GM18505 (cell line): ENCODE measurements around the gene OR2J1.
"Not testable (repeated sequence)": the region's sequence is repeated elsewhere in the genome, so short reads cannot be mapped to it uniquely, and the experiment has no call there.

ENCODE experiments used
- ATAC-seq: cut with Tn5 transposase; IDR thresholded peaks from one replicate; pipeline ENCODE4 v1.9.1; 2021; ENCODE audit not compliant: unreplicated experiment
- POLR2A ChIP-seq: IDR thresholded peaks from 4 replicates; pipeline ENCODE4 v1.6.1; 2011; ENCODE audit warnings: borderline replicate concordance; ENCODE audit not compliant: insufficient read depth, insufficient read length; ENCODE audit errors: extremely low read depth

OR2J1 gene

DNA sequence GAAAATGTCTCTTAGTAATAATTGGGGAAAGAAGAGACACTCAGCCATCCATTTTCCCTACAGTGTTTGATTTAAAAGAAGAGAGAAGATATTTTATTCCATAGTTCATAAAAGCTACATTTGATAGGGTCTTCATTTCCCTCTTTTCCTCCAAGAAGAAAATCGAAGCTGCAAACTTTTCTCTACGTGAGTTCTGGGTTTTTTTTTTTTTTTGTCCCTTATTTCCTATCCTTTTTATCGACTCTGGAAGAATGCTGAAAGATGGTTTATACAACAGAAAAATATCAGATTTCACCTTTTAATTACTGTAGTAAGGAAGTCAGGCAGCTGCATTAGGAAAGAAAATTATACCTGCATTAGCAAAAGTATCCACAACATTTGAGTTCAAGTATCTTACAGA lies at the start of gene OR2J1:
OR2J1 (plus strand) TSS at position 301 of the 400 bp plus-strand sequence. CDS start 1,453 bp downstream, outside the sequence.
- no peak for ATAC-seq
- no peak for TF ChIP-seq POLR2A

- no peak for TF ChIP-seq POLR2A
These were observed 47.6 kb upstream of the OR2J1 start for GRCh38 chr6:29051680-29052079.

DNA sequence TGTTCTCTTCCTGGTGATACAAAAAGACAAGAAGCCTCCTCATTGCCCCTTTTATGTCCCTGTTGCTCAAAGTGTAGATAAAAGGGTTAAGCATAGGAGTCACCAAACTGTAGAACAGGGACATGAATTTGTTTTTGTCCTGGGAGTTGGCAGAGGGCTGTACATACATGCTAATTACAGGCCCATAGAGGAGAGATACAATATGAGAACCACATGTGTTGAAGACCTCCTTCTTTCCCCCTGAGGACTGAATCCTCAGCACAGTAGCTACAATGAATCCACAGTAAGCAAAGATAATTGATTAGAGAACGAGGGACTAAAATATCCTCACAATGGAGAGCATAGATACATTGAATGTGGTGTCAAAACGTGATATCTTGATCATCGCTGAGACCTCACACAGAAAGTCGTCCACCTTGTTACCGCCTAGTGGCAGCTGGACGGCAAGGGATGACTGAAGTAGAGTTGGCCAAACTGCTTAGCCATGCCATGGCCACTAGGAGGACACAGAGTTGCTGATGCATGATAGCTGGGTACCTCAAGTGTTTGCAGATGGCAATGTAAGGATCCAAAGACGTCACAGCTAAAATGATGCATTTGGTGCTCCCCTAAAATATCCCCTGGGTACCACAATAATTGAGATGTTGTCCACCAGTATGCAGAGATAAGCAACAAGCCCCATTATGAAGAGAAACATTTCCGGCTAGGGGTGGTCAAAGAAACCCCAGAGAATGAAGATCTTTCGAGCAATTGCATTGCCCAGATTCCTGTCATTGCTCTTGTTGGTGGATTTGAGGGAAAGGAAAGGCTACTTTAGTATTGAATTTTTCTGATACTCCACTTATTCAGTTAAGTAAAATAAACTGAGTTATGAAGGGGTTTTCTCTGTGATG lies 27.2 kb upstream of the OR2J1 start:
- no peak for TF ChIP-seq POLR2A
- no peak for ATAC-seq

More at GRCh38 chr6:29051680-29052079, 47.6 kb upstream of the OR2J1 start:
- no peak for ATAC-seq

GRCh38 chr6:29079203-29079602 lies 20.1 kb upstream of the OR2J1 start:
- TF ChIP-seq POLR2A = no peak
- no peak for ATAC-seq

- no peak for TF ChIP-seq POLR2A
- ATAC-seq = no peak
These were observed 18.0 kb upstream of the OR2J1 start for GRCh38 chr6:29081312-29081711.

DNA sequence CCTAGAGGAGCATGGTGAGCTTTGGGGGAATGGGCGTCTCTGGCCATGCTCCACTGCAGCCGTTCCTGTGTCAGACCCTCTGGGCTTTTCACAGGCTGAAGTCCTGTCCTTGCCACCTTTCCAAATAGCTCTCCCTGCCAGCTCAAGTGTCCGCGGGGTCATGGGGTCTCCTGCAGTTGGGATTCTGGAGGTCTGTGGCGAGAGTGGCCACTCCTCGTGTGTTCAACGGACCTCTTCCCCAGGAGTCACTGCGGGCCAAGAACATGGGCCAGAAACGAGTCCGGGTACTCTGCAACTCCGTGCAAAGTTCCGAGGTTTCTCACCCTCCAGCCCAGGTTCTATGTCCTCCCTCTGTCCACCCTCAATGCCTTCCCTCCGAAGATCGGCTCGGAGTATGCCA lies 16.8 kb upstream of the OR2J1 start:
- no peak for TF ChIP-seq POLR2A
- no peak for ATAC-seq

DNA sequence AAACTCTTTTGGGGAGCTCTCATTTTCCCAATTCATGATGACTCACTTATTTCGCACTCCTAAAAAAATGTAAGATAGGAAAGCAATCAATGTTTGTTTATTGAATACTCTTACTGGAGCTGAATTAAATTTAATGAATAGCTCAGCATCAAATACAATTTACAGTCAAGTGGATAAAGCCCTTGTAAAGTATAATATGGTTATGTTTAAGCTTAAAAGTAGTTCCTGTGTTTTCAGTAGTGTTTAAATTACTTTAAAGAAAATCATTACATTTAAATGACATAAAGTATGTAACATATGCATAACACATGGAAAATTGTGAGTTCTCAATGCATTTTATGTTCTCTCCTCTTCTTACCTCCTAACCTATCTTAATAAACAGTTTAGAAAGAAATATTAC lies 12.1 kb upstream of the OR2J1 start, which contains the start of gene OR2B3:
OR2B3 (minus strand) TSS at position 101 of the 400 bp plus-strand sequence; CDS start at position 36, 65 bp downstream.
- TF ChIP-seq POLR2A = no peak
- ATAC-seq = no peak

DNA sequence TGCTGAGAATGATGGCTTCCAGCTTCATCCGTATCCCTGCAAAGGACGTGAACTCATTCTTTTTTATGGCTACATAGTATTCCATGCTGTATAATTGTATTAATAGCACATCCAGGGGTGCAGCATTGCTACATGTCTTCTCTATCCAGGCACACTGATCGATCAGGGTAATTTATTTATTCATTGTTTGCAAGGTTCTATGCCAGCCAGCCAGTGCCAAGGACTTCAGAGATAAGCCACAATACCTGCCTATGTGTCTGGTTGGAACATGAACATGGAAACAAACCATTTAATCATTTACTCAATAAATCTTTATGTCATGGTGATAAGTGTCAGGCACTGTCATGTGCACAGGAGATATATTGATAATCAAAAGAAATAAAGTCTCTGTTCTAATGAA lies 6.3 kb upstream of the OR2J1 start:
- ATAC-seq = no peak
- no peak for TF ChIP-seq POLR2A

- no peak for ATAC-seq
- no peak for TF ChIP-seq POLR2A
These were observed 1.5 kb upstream of the OR2J1 start for GRCh38 chr6:29097803-29098202.

DNA sequence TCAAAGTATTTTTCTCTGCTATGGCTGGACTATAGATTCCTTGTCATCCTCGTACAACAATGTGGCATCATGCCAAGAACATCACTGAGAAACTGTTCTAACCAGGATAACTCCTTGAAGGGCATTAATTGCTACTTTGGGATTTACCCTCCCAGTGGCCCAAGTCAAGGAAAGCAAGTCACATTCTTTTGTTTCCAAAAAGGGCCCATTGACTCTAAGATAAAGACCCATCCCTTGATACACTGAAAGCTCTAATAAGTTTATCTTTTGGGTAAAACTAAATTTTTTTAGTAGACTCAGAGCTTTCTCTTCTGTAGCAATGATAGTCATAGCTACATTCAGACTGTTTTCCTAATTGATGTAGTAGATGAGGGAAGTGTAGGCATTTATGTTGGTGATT lies 8.5 kb downstream of the OR2J1 start, which contains the start of gene OR2J3:
OR2J3 (plus strand) TSS at position 301 of the 400 bp plus-strand sequence. CDS start 3,833 bp downstream, outside the sequence.
- no peak for ATAC-seq
- TF ChIP-seq POLR2A = no peak

- no peak for TF ChIP-seq POLR2A
- no peak for ATAC-seq
These were observed 12.8 kb downstream of the OR2J1 start for GRCh38 chr6:29112135-29112534.

GRCh38 chr6:29114964-29115363 lies 15.7 kb downstream of the OR2J1 start:
- not testable (repeated sequence) for ATAC-seq

DNA sequence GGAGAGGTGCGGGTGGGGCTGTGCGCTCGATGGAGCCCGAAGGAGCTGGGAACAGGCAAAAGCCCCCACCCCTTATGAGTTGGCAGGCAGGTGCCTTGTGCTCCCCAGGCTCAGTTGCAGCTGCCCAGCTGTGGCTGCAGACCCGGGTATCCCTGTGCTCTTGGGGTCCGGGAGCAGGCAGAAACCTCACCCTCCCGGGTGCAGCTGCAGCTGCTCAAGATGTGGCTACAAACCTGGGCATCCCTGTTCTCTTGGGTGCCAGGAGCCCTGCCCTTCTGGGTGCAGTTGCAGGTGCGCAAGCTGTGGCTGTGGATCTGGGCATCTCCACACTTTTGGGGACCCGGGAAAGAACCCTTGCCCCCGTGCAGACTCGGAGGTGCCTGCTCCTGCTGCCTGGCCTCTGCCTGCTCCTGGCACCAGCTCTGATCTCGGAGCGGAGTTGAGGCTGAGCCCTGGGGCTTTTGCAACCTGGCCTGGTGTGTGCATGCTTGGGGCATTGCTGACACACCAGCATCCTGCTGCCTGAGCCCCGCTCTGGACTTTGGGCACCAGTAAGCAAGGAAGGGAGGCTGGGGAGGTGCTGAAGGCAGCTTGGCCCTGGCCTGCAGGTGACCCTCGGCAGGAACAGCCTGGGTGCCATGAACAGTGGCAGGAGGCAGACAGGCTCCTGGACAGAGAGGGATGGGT lies 30.2 kb downstream of the OR2J1 start:
- no peak for TF ChIP-seq POLR2A
- no peak for ATAC-seq

- no peak for TF ChIP-seq POLR2A
- no peak for ATAC-seq
These were observed 31.4 kb downstream of the OR2J1 start for GRCh38 chr6:29130644-29131043.
